GM04503 (cell line): ENCODE results near the gene ARHGAP27.
"Not testable (repeated sequence)": the region's sequence is repeated elsewhere in the genome, so short reads cannot be mapped to it uniquely, and the experiment has no call there.

Experiments used
- DNase-seq: peaks from one replicate; pipeline ENCODE4 v3.0.0-alpha.2; 2012; ENCODE audit warnings: low read depth

The ARHGAP27 gene

DNA sequence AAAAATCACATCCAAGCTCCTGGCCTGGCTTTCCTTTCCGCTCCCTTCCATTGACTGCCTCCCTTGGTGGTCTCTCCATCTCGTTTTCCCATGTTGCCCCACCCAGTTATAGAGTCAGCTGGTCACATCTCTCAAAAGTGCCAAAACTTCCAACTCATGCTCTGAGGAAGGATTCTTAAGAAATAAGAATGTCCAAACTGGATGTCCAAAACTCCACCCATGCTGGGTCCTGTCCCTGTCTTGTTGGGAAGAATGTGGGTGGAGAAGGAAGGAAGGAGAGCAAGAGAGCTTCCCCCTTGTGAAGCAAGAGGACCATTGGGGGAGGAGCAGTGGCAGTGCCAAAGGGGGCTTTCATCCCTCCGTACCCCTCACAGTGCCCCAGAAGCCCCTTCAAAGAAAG lies 71.2 kb downstream of the ARHGAP27 start:
- DNase-seq = no peak

DNA sequence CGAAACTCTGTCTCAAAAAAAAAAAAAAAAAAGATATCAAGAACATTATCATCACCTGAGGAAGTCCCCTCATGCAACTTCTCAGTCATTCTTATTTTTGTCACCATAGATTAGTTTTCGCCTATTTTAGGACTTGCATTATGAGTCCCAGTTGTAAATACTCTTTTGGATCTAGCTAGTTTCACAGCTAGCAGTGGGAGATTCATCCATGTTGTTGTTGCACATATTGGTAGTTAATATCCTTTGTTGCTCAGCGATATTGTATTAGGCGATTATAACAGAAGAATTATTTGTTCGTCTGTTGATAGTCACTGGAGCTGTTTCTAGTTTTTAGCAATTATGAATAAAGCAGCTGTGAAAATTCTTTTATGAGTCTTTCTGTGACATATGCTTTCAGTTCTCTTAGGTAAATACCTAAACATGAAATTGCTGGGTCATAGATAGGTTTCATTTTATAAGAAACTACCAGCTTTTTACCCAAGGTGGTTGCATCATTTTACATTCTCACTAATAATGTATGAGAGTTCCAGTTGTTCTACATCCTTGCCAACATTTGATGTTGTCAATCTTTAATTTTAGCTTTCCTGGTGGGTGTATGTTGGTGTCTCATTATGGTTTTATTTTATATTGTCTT lies 75.2 kb downstream of the ARHGAP27 start:
- no peak for DNase-seq

DNA sequence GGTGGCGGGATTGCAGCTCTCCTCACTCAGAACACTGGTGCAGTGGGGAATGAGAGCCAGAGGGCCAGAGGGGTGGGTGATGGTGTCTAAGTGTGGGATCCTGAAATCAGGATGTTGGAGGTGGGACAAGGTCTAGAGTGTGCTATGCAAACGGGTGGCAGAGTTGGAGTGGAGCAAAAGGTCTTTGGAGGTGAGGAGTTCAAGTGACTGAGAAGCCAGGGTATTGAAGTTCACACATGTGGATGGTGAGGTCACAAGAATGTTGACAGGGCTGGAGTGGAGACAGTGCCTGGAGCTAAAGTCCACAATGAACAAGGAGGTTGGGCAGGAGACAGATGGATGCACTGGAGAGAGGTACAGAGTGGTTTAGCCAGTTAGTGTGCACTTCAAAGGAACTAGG lies 77.6 kb downstream of the ARHGAP27 start:
- no peak for DNase-seq

DNA sequence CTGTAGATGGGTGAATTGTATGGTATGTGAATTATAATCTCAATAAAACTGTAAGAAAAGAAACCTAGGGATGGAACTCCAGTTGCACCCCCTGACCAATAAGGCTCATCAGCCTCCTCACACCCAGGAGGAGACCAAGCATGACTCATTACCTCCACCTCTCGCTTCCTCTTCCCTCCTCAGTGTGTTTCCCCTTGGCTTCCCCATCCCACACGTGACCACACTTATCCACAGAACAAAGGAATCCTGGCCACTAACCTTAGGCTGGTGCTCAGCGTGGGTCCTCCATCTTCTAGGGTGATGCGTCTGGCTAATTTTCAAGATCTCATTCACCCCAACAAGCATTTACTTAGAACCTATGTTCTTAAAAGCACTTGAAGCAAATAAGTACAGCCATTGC lies 79.6 kb downstream of the ARHGAP27 start:
- DNase-seq = no peak

DNA sequence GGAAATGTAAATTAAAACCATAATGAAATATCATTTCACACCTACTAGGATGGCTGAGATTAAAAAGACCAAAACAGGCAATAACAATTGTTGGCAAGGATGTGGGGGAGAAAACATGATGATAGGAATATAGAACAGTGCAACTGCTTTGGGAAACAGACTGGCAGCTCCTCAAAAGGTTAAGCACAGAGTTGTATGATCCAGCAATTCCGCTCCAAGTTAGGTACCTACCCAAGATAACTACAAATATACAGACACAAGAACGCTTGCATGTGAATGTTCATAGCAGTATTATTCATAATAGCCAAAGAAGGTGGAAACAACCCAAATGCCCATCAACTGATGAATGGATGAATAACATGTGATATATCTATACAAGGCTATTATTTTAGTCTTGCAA lies 80.8 kb downstream of the ARHGAP27 start:
- DNase-seq = no peak

DNA sequence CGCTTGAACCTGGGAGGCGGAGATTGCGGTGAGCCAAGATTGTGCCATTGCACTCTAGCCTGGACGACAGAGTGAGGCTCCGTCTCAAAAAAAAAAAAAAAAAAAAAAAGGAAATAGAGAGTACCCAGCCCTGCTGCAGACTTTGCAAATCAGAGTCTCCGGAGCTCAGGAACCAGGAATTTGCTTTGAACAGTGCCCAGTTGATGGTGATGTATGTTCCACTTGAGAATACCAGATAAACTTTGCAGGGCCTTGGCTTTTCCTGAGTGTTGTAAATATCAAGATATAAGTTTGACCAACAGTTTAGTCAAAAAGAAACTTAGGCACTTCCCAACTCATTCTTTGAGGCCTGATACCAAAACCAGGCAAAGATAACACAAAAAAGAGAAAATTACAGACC lies 85.2 kb downstream of the ARHGAP27 start:
- no peak for DNase-seq

DNA sequence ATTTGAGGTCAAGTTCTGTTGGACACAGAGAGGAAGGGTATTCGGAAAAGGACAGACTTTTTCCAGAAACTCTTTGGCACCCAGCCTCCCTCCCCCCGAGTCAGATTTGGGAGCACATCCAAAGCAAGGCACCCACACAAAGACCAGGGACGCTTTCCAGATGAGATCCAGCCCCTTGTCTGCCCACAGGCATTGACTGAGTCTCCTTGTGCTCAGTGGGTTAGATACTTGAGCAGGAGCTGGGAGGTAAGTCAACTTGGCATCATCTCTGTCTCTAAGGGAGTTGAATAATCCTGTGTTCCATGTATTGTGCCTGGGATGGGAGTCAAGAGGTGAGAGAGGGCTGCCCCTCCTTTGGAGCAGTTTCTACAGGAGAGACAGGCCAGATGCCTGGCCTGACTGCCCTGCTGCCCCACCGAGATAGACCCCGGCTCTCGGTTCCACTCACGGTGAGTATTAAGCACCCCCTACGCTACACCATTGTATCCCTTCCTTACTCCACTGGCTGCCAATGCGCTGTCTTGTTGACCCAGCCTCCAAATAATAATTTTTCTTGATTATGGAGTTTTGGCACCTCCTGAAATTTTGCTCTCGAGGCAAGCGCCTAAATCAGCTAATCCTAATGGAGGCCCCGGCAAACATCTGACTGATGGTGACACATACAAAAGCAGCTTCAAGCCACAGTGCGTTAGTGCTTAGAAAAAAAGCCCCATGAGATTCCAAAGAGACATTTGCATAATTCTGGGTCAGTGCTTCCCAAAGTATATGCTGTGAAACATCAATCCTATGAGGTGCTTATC lies 86.3 kb downstream of the ARHGAP27 start:
- no peak for DNase-seq

DNA sequence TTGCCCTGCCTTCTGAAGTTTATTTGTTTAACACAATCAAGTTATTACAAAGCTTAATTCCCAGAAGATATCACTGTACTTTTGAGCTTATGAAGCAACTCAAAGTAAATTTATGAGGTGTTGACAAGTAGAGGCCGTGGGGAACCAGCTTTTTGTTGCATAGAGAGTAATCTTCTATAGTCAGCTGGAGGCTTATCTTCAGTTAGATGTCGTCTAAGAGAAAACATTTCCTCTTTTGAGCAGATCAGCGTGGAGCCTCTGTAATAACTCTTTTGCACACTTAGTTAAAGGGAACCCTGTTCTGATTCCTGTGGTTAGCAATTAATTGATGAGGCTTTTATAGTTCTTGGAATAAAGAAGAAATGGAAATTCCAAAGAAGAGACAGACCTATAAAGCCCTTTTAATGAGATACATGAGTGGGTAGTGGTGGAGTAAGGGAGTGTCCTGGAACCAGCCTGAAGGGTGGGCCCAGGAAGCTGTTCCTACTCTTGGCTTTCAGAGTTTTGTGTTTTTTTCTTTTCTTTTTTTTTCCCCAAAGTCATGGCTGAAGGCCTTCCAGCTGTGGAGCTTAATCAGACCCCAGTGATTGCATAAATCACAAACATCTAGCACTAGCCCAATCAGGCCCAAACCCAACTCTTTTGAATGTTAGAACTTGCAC lies 87.0 kb downstream of the ARHGAP27 start:
- DNase-seq = peak; percentile 97

DNA sequence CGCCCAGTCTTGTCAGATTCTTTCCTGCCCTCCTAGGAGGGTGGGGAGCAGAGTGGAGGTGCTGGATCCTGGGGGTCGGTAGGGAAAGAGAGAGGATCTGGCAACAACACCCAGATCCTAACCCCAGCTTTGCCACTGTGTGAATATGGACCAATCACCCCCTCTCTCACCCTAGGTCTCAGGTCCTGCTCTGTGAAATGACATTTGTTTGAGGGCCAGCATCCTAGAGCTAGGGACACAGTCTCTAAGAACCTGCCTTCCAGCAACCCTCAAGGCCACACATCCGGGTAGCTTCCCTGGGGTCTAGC lies 87.5 kb downstream of the ARHGAP27 start:
- DNase-seq = no peak

DNA sequence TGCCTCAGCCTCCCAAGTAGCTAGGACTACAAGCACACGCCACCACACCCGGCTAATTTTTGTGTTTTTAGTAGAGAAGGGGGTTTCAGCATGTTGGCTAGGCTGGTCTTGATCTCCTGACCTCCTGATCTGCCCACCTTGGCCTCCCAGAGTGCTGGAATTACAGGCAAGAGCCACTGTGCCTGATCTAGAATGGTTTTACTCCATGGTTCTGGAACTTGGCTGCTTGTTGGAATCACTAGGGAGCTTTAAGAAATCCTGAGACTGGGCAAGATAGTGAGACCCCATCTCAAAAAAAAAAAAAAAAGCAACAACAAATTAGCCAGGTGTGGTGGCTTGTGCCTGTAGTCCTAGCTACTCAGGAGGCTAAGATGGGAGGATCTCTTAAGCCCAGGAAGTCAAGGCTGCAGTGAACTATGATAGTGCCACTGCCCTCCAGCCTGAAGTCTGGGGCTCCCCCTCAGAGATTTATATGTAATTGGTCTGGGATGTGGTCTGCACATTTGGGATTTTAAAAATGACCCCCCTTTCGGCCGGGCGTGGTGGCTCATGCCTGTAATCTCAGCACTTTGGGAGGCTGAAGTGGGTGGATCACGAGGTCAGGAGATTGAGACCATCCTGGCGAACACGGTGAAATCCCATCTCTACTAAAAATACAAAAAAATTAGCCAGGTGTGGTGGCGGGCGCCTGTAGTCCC lies 88.6 kb downstream of the ARHGAP27 start:
- not testable (repeated sequence) for DNase-seq
